Measurements from ENCODE around the gene SPRR1B.
"Not testable (repeated sequence)": the region's sequence is repeated elsewhere in the genome, so short reads cannot be mapped to it uniquely, and the experiment has no call there.

The SPRR1B gene

DNA sequence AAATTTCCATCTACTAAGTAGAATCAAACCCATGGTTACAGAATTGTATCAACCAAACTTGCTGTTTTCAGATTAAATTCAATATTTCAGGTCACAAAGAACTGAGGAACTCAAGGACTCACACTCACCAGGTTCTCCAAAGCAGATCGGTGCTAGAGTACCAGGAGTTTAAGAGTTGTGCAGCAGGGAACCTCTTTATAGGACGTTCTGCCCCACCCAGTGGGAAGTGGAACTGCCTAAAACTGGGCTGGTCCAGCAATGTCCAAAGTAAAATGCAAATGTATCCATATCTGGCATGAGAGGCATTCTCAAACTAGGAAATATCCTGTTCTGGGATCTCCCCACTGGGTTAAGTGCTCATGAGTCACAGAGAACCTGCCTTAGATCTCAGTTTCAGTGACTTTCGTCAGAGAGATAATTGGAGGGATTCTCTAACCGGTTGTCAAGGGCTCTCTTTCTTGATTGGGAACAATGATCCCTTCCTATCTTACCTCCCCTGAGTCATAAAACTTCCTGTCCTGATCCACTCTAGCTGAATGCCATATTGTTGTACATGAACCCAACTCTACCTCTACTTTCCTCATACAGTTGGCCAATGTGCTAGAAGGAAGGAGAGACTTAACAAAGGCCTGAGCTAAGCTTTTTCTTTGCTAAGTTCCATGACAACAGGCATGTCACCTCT, 10.1 kb downstream of the SPRR1B start, which contains the start of gene SPRR2D:
Gene SPRR2D, minus strand, starts transcription at position 171 of the 682 bp plus-strand sequence. CDS start 774 bp downstream, outside the sequence.
- DNase-seq, result no peak

DNA sequence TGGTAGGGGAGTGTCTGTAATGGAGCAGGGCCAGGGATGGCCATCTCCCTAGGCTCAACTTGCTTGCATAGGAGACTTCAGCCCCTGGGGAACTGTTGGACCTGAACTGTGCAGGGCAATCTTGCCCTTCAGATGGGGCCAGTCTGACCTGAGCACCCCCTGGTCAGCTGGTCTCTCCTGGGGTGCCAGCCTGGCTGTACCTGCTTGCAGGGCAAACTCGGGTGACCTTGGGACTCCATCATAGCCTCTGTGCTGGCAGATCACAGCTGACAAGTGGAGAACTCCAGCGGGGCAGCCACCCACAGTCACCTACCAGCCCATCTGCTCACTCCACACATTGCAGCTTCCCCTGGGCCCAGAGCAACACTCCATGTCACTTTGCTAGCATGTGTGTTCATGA, 18.2 kb downstream of the SPRR1B start:
- DNase-seq, result no peak

- DNase-seq, result not testable (repeated sequence)
Observed at GRCh38 chr1:153056111-153056510, 25.1 kb downstream of the SPRR1B start.

DNA sequence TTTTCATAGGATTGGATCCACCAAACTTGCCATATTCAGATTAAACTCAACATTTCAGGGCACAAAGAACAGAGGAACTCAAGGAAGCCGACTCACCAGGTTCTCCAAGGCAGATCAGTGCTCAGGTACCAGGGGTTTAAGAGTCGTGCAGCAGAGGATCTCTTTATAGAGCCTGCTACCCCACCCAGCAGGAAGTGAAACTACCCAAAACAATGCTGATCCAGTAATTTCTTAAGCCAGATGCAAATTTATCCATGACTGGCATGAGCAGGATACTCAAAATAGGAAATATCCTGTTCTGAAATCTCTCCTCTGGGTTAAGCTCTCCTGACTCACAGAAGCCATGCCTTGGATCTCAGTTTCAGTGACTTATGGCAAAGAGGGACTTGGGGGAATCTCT, 26.4 kb downstream of the SPRR1B start, which contains the start of gene SPRR2A:
Gene SPRR2A, minus strand, starts transcription at position 138 of the 400 bp plus-strand sequence. CDS start 777 bp downstream, outside the sequence.
- DNase-seq, result no peak

- no peak for DNase-seq
Observed at GRCh38 chr1:153058154-153058553, 27.2 kb downstream of the SPRR1B start.

- no peak for DNase-seq
Observed at GRCh38 chr1:153058826-153059784, 28.1 kb downstream of the SPRR1B start.

- no peak for DNase-seq
Observed at GRCh38 chr1:153070243-153070642, 39.2 kb downstream of the SPRR1B start.

- DNase-seq, result no peak
Observed at GRCh38 chr1:153071511-153071910, 40.5 kb downstream of the SPRR1B start, which contains the start of gene SPRR2B. SPRR2B (minus strand) TSS chr1:153071611; CDS start chr1:153070839, 772 bp downstream.

GRCh38 chr1:153072806-153073726, 42.1 kb downstream of the SPRR1B start:
- no peak for DNase-seq

GRCh38 chr1:153081736-153082135, 50.7 kb downstream of the SPRR1B start:
- no peak for DNase-seq

Data from NCI-H1417 treated with DMSO at 0.1 percent for 48 hours (cell line).